SIG-M5 (cell line): Measurements from ENCODE around the gene RORC.
"Not testable (repeated sequence)": the region's sequence is repeated elsewhere in the genome, so short reads cannot be mapped to it uniquely, and the experiment has no call there.

ENCODE experiments used
- DNase-seq: peaks from one replicate; lab custom pipeline; 2025; lab: John Stamatoyannopoulos, UW

The RORC gene

DNA sequence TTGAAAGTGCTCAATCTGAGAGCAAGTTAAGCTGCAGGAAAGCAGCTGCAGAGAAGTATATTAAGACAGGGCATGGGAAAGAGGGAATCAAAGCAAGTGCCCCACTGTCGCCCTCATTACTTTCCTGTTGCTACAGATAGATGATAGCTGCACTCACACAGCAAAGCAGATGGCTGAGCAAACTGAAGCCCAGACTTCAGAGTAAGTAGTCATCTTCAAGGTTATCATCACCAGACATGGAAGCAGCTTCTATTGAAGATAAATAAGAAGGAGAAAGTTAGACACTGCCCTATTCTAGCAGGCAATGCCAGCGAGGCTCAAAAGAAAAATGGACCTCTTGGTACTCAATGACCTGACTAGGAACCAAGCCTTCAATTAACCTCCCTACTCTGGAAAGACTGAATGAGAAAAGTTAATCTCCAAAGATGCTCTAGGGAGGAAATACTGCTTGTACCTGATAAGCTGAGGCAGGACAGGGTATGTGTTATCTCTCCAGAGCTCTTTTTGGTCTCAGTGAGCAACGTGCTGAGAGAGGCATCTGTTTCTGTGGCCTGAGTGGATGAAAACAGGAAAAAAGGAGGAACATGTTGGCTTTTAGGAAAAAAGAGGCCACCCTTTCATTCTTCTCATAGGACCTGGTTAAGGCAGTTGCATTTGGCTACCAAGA, 57.2 kb downstream of the RORC start:
- DNase-seq: no peak

GRCh38 chr1:151773702-151774101, 57.9 kb downstream of the RORC start:
- no peak for DNase-seq

- not testable (repeated sequence) for DNase-seq
Measured at GRCh38 chr1:151769270-151769669, 62.3 kb downstream of the RORC start.

- not testable (repeated sequence) for DNase-seq
Measured at GRCh38 chr1:151768351-151769066, 63.1 kb downstream of the RORC start.

- no peak for DNase-seq
Measured at GRCh38 chr1:151763990-151764389, 67.6 kb downstream of the RORC start.

- peak; percentile 30 for DNase-seq
Measured at GRCh38 chr1:151762941-151763921, 68.4 kb downstream of the RORC start, which contains the start of gene MRPL9. Gene MRPL9 (minus strand): TSS chr1:151763496. CDS start chr1:151763479, 17 bp downstream.

DNA sequence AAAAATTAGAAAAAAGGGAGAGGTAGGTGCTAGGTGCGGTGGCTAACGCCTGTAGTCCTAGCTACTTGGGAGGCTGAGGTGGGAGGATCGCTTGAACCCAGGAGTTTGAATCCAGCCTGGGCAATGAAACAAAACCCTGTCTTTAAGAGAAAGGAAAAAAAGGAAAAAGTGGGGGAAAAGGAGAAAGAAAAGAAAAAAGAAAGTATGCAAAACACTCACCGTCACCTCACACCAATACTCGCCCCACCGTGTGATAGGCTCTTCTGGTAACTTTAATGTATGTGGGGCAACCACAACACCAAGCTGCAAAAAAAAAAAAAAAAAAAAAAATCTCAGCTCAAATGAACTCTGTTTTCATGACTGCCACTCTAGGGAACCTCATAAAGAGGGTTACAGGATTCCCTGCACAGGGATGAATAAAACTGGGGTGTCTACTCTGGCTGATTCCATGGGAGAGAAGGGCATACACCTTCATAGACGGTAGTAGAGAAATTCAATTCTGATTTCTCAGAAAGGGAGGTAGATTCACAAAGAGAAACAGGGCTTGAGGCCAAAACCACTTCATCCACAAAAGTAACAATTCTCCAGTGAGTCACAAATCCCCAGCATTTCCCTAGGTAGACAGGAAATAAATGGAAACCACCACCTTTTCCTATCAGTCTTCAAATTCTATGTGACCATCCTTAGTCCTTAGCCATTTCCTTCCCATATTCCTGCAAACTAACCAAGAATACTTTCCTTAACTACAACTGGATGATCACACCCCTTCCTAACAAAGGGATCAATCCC, 70.8 kb downstream of the RORC start:
- no peak for DNase-seq

DNA sequence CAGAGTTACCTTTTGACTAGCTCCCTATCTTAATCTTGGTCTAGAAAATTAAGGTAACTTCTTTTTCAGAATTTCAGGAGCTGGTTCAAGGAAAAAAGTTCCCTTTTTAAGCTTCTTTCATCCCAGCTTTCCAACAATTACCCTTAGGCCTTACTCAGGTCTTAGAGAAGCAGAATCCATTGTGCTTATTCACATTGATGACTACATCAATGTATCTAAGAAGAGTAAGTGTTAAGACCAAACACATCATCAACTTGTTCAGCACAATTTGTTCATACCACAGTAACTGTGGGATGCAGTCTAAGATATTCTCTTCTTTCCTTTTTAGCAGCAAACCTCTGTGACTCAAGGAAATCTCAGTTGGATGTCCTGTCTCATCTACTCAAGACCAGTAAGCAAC, 72.4 kb downstream of the RORC start:
- DNase-seq: no peak

- no peak for DNase-seq
Measured at GRCh38 chr1:151756291-151756690, 75.3 kb downstream of the RORC start.
